ENCODE measurements around the gene BORA. TPM values are rescaled to one million over a fixed set of nuclear protein-coding genes. Genes with fewer than 3 reads are reported as not detected.

BORA gene
- total and polyA plus RNA-seq, 2 experiments from 2014 or later: 3.8 to 4.9 TPM

GRCh38 chr13:72728290-72728605, 525 bp downstream of the BORA start:
- Histone ChIP-seq H3K36me3 (replicated peaks; ENCODE audit: insufficient read depth, low read depth) (no peaks in the 10 kb centered on the region), H4K20me1 (ENCODE audit: insufficient read depth, poor library complexity, severe bottlenecking) (no peaks in the 10 kb centered on the region), H3K27ac (no peak overlapping the region), H3K9me2 (replicated peaks; ENCODE audit: insufficient read depth) (no peaks in the 10 kb centered on the region), H2AFZ (peak overlapping the region; percentile 70), H3K4me2 (peak overlapping the region; percentile 80), H3K79me2 (peaks cover 57% of the 10 kb centered on the region), H3K27me3 (no peaks in the 10 kb centered on the region), H3K9me3 (ENCODE audit: low read depth) (no peaks in the 10 kb centered on the region), H3K4me3 (peak overlapping the region; percentile 54), H3K4me1 (ENCODE audit: insufficient read depth) (peaks cover 6% of the 10 kb centered on the region)
- 21% methylated on average over 3 of the region's 3 CpGs for WGBS (ENCODE audit: low lambda C conversion rate, missing lambda C conversion rate)
- TF ChIP-seq EZH2phosphoT487 (IDR thresholded peaks at IDR 0.05; ENCODE audit: low read depth, severe bottlenecking, unreplicated experiment) (no peak), EZH2 (IDR thresholded peaks at IDR 0.05; ENCODE audit: borderline replicate concordance) (no peak), CTCF (IDR thresholded peaks at IDR 0.05; ENCODE audit: poor library complexity) (no peak)
- DNase-seq (ENCODE audit: low spot score): no peak

- no peaks in the 10 kb centered on the region for H3K9me2 ChIP-seq (replicated peaks; ENCODE audit: insufficient read depth)
- H3K4me1 ChIP-seq (ENCODE audit: insufficient read depth): no peaks in the 10 kb centered on the region
- no peak overlapping the region for H2AFZ ChIP-seq
- H3K9me3 ChIP-seq (ENCODE audit: low read depth): no peaks in the 10 kb centered on the region
- no peaks in the 10 kb centered on the region for H4K20me1 ChIP-seq (ENCODE audit: insufficient read depth, poor library complexity, severe bottlenecking)
- WGBS (ENCODE audit: low lambda C conversion rate, missing lambda C conversion rate): 90% methylated on average over 3 of the region's 3 CpGs
- no peak overlapping the region for H3K4me3 ChIP-seq
- no peak overlapping the region for H3K27ac ChIP-seq
- H3K4me2 ChIP-seq: no peak overlapping the region
- H3K27me3 ChIP-seq: no peaks in the 10 kb centered on the region
- no peaks in the 10 kb centered on the region for H3K36me3 ChIP-seq (replicated peaks; ENCODE audit: insufficient read depth, low read depth)
- DNase-seq (ENCODE audit: low spot score): no peak
- no peak for TF ChIP-seq EZH2 (IDR thresholded peaks at IDR 0.05; ENCODE audit: borderline replicate concordance)
- no peak for TF ChIP-seq EZH2phosphoT487 (IDR thresholded peaks at IDR 0.05; ENCODE audit: low read depth, severe bottlenecking, unreplicated experiment)
- TF ChIP-seq CTCF (IDR thresholded peaks at IDR 0.05; ENCODE audit: poor library complexity): no peak
- no peaks in the 10 kb centered on the region for H3K79me2 ChIP-seq
Measured at GRCh38 chr13:72737033-72737432, 9.3 kb downstream of the BORA start.

- Histone ChIP-seq H3K4me2 (no peak overlapping the region), H2AFZ (no peak overlapping the region), H3K27me3 (no peaks in the 10 kb centered on the region), H3K27ac (no peak overlapping the region), H3K9me2 (replicated peaks; ENCODE audit: insufficient read depth) (no peaks in the 10 kb centered on the region), H4K20me1 (ENCODE audit: insufficient read depth, poor library complexity, severe bottlenecking) (no peaks in the 10 kb centered on the region), H3K9me3 (ENCODE audit: low read depth) (no peaks in the 10 kb centered on the region), H3K4me1 (ENCODE audit: insufficient read depth) (no peaks in the 10 kb centered on the region), H3K79me2 (no peaks in the 10 kb centered on the region), H3K36me3 (replicated peaks; ENCODE audit: insufficient read depth, low read depth) (no peaks in the 10 kb centered on the region), H3K4me3 (no peak overlapping the region)
- TF ChIP-seq CTCF (IDR thresholded peaks at IDR 0.05; ENCODE audit: poor library complexity) (no peak), EZH2phosphoT487 (IDR thresholded peaks at IDR 0.05; ENCODE audit: low read depth, severe bottlenecking, unreplicated experiment) (no peak), EZH2 (IDR thresholded peaks at IDR 0.05; ENCODE audit: borderline replicate concordance) (no peak)
- no peak for DNase-seq (ENCODE audit: low spot score)
- WGBS (ENCODE audit: low lambda C conversion rate, missing lambda C conversion rate): 89% methylated on average over 1 of the region's 1 CpG
Measured at GRCh38 chr13:72740015-72740414, 12.3 kb downstream of the BORA start.

GRCh38 chr13:72745260-72745659, 17.5 kb downstream of the BORA start:
- Histone ChIP-seq H3K36me3 (replicated peaks; ENCODE audit: insufficient read depth, low read depth) (no peaks in the 10 kb centered on the region), H2AFZ (no peak overlapping the region), H3K9me3 (ENCODE audit: low read depth) (no peaks in the 10 kb centered on the region), H3K27ac (no peak overlapping the region), H3K27me3 (no peaks in the 10 kb centered on the region), H3K4me2 (no peak overlapping the region), H4K20me1 (ENCODE audit: insufficient read depth, poor library complexity, severe bottlenecking) (no peaks in the 10 kb centered on the region), H3K4me3 (no peak overlapping the region), H3K9me2 (replicated peaks; ENCODE audit: insufficient read depth) (no peaks in the 10 kb centered on the region), H3K79me2 (no peaks in the 10 kb centered on the region), H3K4me1 (ENCODE audit: insufficient read depth) (no peaks in the 10 kb centered on the region)
- DNase-seq (ENCODE audit: low spot score): no peak
- TF ChIP-seq EZH2phosphoT487 (IDR thresholded peaks at IDR 0.05; ENCODE audit: low read depth, severe bottlenecking, unreplicated experiment) (no peak), CTCF (IDR thresholded peaks at IDR 0.05; ENCODE audit: poor library complexity) (no peak), EZH2 (IDR thresholded peaks at IDR 0.05; ENCODE audit: borderline replicate concordance) (no peak)
- 96% methylated on average over 1 of the region's 1 CpG for WGBS (ENCODE audit: low lambda C conversion rate, missing lambda C conversion rate)

Measured in hepatocyte (in vitro differentiated cells).